Cardiac fibroblast (primary cell): ENCODE results near the gene NHERF1.

ENCODE experiments used
- DNase-seq, 2 donors: peaks; one replicate each; pipeline versions ENCODE4 v3.0.0 to v3.0.0-alpha.2; 2010; ENCODE audit warnings: low read depth in 2 of 2
- H3K4me3 ChIP-seq, 2 donors: replicated peaks in 1 of 2; 1 replicate in 1 of 2; 2 replicates in 1 of 2; pipeline ENCODE4 v1.5.1; 2011; ENCODE audit warnings: low read depth in 2 of 2, low read length in 2 of 2, mild to moderate bottlenecking in 2 of 2, moderate library complexity in 1 of 2
- CTCF ChIP-seq: IDR thresholded peaks from one replicate; pipeline ENCODE4 v1.5.1; 2011; ENCODE audit warnings: low read depth, mild to moderate bottlenecking, low read length, inconsistent platforms

NHERF1 gene

GRCh38 chr17:74804683-74805082, 56.3 kb downstream of the NHERF1 start:
- no peak for TF ChIP-seq CTCF
- no peak for DNase-seq
- H3K4me3 ChIP-seq = no peak overlapping the region

- no peak for TF ChIP-seq CTCF
- no peak overlapping the region for H3K4me3 ChIP-seq
These were observed 57.2 kb downstream of the NHERF1 start for GRCh38 chr17:74805591-74805991.

GRCh38 chr17:74806334-74806733, 57.9 kb downstream of the NHERF1 start:
- TF ChIP-seq CTCF = no peak
- no peak for DNase-seq
- H3K4me3 ChIP-seq = no peak overlapping the region

More at GRCh38 chr17:74805591-74805991, 57.2 kb downstream of the NHERF1 start:
- DNase-seq = no peak

- no peak for DNase-seq
- H3K4me3 ChIP-seq = no peak overlapping the region
- TF ChIP-seq CTCF = no peak
These were observed 59.0 kb downstream of the NHERF1 start for GRCh38 chr17:74807441-74807840.

GRCh38 chr17:74807925-74808324, 59.5 kb downstream of the NHERF1 start:
- TF ChIP-seq CTCF = no peak
- no peak overlapping the region for H3K4me3 ChIP-seq
- DNase-seq = no peak

GRCh38 chr17:74808714-74809430, 60.4 kb downstream of the NHERF1 start:
- no peak for TF ChIP-seq CTCF
- no peak overlapping the region for H3K4me3 ChIP-seq
- DNase-seq = no peak
